GM12878 (cell line): ENCODE measurements around the gene CDK16. TPM values are rescaled to one million over a fixed set of nuclear protein-coding genes. Genes with fewer than 3 reads are reported as not detected.

Source experiments
- BHLHE40 ChIP-seq, 2 experiments: fragments of 450-650 bp in 1 of 2; IDR thresholded peaks; 2 replicates each; pipeline ENCODE4 v1.6.1; 2011 to 2017; ENCODE audit warnings: low read depth in 2 of 2, borderline replicate concordance in 1 of 2, improper control_type of control experiment in 1 of 2, low read length in 1 of 2, mild to moderate bottlenecking in 1 of 2
- BRCA1 ChIP-seq: IDR thresholded peaks from 2 replicates; pipeline ENCODE4 v1.6.1; 2011; ENCODE audit warnings: low read depth, low read length, improper control_type of control experiment
- CBFB ChIP-seq: IDR thresholded peaks from 2 replicates; pipeline ENCODE4 v1.6.1; 2016; ENCODE audit warnings: antibody characterized with exemption, low read depth
- GABPA ChIP-seq: IDR thresholded peaks from 2 replicates; pipeline ENCODE4 v1.6.1; 2014; ENCODE audit warnings: antibody characterized with exemption, low read depth, mild to moderate bottlenecking, inconsistent platforms
- MTA2 ChIP-seq: fragments of 450-650 bp; IDR thresholded peaks from 2 replicates; pipeline ENCODE4 v1.6.1; 2016; ENCODE audit warnings: low read depth, mild to moderate bottlenecking, moderate library complexity
- NFXL1 ChIP-seq: fragments of 450-650 bp; IDR thresholded peaks from 2 replicates; pipeline ENCODE4 v1.6.1; 2017; ENCODE audit warnings: antibody characterized with exemption, mild to moderate bottlenecking, borderline replicate concordance
- NFYA ChIP-seq: IDR thresholded peaks from 2 replicates; pipeline ENCODE4 v1.6.1; 2011; ENCODE audit warnings: low read depth, mild to moderate bottlenecking, low read length, improper control_type of control experiment, borderline replicate concordance
- PAX8 ChIP-seq: fragments of 450-650 bp; IDR thresholded peaks from 2 replicates; pipeline ENCODE4 v1.6.1; 2017; ENCODE audit warnings: mild to moderate bottlenecking, moderate library complexity
- RAD51 ChIP-seq: fragments of 450-650 bp; IDR thresholded peaks from 2 replicates; pipeline ENCODE4 v1.6.1; 2016; ENCODE audit warnings: moderate library complexity, mild to moderate bottlenecking, inconsistent platforms
- TCF3 ChIP-seq: IDR thresholded peaks from 2 replicates; pipeline ENCODE4 v1.6.1; 2012; ENCODE audit warnings: low read depth, mild to moderate bottlenecking, low read length, borderline replicate concordance; ENCODE audit not compliant: insufficient read depth
- polyA plus RNA-seq, 11 experiments: library from polyadenylated mRNA; depleted of rRNA in 4 of 11; unstranded in 6 of 11; stranded (reverse) in 5 of 11; fragments of >200 nt; fragmentation: Nextera tagmentation in 4 of 11; fragmentation: Illumina TruSeq in 1 of 11; extraction: Ambion mirVana in 4 of 11; extraction: Trizol in 1 of 11; gene quantifications; 1 replicate in 1 of 11; 2 replicates in 10 of 11; pipeline versions ENCODE4 v1.2.1 to v1.2.3, GENCODE V29; 2011 to 2016; ENCODE audit warnings: inconsistent platforms in 2 of 11, missing spikeins in 2 of 11, low read depth in 1 of 11
- total RNA-seq, 4 experiments: library from RNA; depleted of rRNA in 3 of 4; stranded (reverse); fragments of >200 nt in 3 of 4; fragmentation: Illumina TruSeq in 1 of 4; extraction: Trizol in 1 of 4; gene quantifications; 2 replicates each; pipeline versions ENCODE4 v1.2.1 to v1.2.3, GENCODE V29; 2013 to 2021
- TF ChIP-seq, protein P1 (sequence below): fragments of 450-650 bp; IDR thresholded peaks from 2 replicates; pipeline ENCODE4 v1.6.1; 2017; ENCODE audit warnings: mild to moderate bottlenecking
- TF ChIP-seq, protein P2 (sequence below): fragments of 450-650 bp; IDR thresholded peaks from 2 replicates; pipeline ENCODE4 v1.6.1; 2014; ENCODE audit warnings: mild to moderate bottlenecking
- TF ChIP-seq, protein P3 (sequence below): IDR thresholded peaks from 2 replicates; pipeline ENCODE4 v1.6.1; 2011; ENCODE audit warnings: mild to moderate bottlenecking, low read depth, low read length, moderate library complexity; ENCODE audit not compliant: insufficient replicate concordance
- TF ChIP-seq, protein P4 (sequence below): fragments of 450-650 bp; formaldehyde crosslinking; IDR thresholded peaks from 2 replicates; pipeline ENCODE4 v1.5.0; 2022; ENCODE audit warnings: mild to moderate bottlenecking, missing genetic modification characterization

CDK16 gene
- total and polyA plus RNA-seq, 10 of the 15 experiments (the other 5 are each of a cell fraction or from before 2014, with no cell fraction given), result 2.4 to 75.1 (median 48.2) TPM

DNA sequence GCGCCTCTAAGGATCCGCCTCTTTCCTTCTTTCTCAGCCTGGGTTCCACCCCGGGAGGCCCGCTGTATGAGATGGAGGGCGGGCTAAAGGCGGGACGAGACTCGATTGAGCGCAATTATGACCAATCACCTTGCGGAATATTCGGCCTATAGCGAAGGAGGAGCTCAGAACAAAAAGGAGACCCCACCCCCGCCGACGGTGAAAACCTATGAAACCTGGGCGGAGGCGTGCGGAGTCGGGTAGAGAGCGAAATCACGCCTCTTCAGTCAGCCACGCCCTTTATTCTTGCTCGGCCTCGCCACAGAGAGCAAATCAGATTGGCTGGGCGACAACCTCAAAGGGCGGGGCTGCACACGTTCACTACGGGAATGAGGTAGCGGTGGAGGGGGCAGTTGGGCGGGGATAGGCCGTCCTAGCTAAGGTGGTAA is 615 bp upstream of the CDK16 start (continued):
- TF ChIP-seq GABPA (no peak), BHLHE40 (IDR thresholded peaks at IDR 0.05; ENCODE audit: borderline replicate concordance in 1 of 2, low read depth in 2 of 2, low read length in 1 of 2) (no peak), TCF3 (no peak), BRCA1 (no peak), PAX8 (no peak), RAD51 (no peak), MTA2 (no peak), NFYA (0 out of 2 replicates have a peak, but pooled peaks have one; percentile 8), CBFB (0 out of 2 replicates have a peak, but pooled peaks have one; percentile 33), NFXL1 (no peak)
- TF ChIP-seq, protein P1, sequence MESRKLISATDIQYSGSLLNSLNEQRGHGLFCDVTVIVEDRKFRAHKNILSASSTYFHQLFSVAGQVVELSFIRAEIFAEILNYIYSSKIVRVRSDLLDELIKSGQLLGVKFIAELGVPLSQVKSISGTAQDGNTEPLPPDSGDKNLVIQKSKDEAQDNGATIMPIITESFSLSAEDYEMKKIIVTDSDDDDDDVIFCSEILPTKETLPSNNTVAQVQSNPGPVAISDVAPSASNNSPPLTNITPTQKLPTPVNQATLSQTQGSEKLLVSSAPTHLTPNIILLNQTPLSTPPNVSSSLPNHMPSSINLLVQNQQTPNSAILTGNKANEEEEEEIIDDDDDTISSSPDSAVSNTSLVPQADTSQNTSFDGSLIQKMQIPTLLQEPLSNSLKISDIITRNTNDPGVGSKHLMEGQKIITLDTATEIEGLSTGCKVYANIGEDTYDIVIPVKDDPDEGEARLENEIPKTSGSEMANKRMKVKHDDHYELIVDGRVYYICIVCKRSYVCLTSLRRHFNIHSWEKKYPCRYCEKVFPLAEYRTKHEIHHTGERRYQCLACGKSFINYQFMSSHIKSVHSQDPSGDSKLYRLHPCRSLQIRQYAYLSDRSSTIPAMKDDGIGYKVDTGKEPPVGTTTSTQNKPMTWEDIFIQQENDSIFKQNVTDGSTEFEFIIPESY, result no peak
- TF ChIP-seq, protein P2, sequence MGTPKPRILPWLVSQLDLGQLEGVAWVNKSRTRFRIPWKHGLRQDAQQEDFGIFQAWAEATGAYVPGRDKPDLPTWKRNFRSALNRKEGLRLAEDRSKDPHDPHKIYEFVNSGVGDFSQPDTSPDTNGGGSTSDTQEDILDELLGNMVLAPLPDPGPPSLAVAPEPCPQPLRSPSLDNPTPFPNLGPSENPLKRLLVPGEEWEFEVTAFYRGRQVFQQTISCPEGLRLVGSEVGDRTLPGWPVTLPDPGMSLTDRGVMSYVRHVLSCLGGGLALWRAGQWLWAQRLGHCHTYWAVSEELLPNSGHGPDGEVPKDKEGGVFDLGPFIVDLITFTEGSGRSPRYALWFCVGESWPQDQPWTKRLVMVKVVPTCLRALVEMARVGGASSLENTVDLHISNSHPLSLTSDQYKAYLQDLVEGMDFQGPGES, result peak; percentile 45
- TF ChIP-seq, protein P3, sequence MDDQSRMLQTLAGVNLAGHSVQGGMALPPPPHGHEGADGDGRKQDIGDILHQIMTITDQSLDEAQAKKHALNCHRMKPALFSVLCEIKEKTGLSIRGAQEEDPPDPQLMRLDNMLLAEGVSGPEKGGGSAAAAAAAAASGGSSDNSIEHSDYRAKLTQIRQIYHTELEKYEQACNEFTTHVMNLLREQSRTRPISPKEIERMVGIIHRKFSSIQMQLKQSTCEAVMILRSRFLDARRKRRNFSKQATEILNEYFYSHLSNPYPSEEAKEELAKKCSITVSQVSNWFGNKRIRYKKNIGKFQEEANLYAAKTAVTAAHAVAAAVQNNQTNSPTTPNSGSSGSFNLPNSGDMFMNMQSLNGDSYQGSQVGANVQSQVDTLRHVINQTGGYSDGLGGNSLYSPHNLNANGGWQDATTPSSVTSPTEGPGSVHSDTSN, result peak; percentile 93
- TF ChIP-seq, protein P4, sequence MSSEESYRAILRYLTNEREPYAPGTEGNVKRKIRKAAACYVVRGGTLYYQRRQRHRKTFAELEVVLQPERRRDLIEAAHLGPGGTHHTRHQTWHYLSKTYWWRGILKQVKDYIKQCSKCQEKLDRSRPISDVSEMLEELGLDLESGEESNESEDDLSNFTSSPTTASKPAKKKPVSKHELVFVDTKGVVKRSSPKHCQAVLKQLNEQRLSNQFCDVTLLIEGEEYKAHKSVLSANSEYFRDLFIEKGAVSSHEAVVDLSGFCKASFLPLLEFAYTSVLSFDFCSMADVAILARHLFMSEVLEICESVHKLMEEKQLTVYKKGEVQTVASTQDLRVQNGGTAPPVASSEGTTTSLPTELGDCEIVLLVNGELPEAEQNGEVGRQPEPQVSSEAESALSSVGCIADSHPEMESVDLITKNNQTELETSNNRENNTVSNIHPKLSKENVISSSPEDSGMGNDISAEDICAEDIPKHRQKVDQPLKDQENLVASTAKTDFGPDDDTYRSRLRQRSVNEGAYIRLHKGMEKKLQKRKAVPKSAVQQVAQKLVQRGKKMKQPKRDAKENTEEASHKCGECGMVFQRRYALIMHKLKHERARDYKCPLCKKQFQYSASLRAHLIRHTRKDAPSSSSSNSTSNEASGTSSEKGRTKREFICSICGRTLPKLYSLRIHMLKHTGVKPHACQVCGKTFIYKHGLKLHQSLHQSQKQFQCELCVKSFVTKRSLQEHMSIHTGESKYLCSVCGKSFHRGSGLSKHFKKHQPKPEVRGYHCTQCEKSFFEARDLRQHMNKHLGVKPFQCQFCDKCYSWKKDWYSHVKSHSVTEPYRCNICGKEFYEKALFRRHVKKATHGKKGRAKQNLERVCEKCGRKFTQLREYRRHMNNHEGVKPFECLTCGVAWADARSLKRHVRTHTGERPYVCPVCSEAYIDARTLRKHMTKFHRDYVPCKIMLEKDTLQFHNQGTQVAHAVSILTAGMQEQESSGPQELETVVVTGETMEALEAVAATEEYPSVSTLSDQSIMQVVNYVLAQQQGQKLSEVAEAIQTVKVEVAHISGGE (CRISPR knock-in tag), result no peak
